Measurements from ENCODE around the gene NFATC3.

GRCh38 chr16:68126395-68126794, 41.2 kb downstream of the NFATC3 start:
- TF ChIP-seq, protein P1, sequence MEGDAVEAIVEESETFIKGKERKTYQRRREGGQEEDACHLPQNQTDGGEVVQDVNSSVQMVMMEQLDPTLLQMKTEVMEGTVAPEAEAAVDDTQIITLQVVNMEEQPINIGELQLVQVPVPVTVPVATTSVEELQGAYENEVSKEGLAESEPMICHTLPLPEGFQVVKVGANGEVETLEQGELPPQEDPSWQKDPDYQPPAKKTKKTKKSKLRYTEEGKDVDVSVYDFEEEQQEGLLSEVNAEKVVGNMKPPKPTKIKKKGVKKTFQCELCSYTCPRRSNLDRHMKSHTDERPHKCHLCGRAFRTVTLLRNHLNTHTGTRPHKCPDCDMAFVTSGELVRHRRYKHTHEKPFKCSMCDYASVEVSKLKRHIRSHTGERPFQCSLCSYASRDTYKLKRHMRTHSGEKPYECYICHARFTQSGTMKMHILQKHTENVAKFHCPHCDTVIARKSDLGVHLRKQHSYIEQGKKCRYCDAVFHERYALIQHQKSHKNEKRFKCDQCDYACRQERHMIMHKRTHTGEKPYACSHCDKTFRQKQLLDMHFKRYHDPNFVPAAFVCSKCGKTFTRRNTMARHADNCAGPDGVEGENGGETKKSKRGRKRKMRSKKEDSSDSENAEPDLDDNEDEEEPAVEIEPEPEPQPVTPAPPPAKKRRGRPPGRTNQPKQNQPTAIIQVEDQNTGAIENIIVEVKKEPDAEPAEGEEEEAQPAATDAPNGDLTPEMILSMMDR (IDR thresholded peaks at IDR 0.05 in 8 of 11, conservative IDR thresholded peaks at IDR 0.05 in 3 of 11), result no peak
- TF ChIP-seq POLR2A (IDR thresholded peaks at IDR 0.05), result no peak

Measured in spleen (tissue), 7 donors.